CD14-positive monocyte (primary cell): ENCODE data around the gene RTN4RL1. TPM values are rescaled to one million over a fixed set of nuclear protein-coding genes. Genes with fewer than 3 reads are reported as not detected.

Source experiments
- DNase-seq, 3 donors: peaks; one replicate each; pipeline ENCODE4 v3.0.0-alpha.2; 2011 to 2022
- H2AFZ ChIP-seq: 2 replicates; pipeline ENCODE4 v1.6.0; 2012; ENCODE audit warnings: mild to moderate bottlenecking, low read depth, low read length, inconsistent platforms; ENCODE audit not compliant: insufficient read depth, poor library complexity, severe bottlenecking
- H3K27ac ChIP-seq, 2 donors: 1 replicate in 1 of 2; 2 replicates in 1 of 2; pipeline ENCODE4 v1.5.1; 2012 to 2013; ENCODE audit warnings: low read length in 2 of 2, control low read depth in 1 of 2, inconsistent platforms in 1 of 2, low read depth in 1 of 2, mild to moderate bottlenecking in 1 of 2
- H3K27me3 ChIP-seq, 2 donors: one replicate each; pipeline versions ENCODE4 v1.6.0 to v1.6.1; 2011 to 2013; ENCODE audit warnings: low read length in 2 of 2; ENCODE audit not compliant: control insufficient read depth in 2 of 2, insufficient read depth in 2 of 2
- H3K36me3 ChIP-seq, 2 donors: replicated peaks in 1 of 2; 1 replicate in 1 of 2; 2 replicates in 1 of 2; pipeline versions ENCODE4 v1.5.1 to v1.6.1; 2012 to 2013; ENCODE audit warnings: low read length in 2 of 2, control low read depth in 1 of 2, inconsistent platforms in 1 of 2, mild to moderate bottlenecking in 1 of 2; ENCODE audit not compliant: insufficient read depth in 2 of 2, control insufficient read depth in 1 of 2
- H3K4me1 ChIP-seq, 2 donors: 1 replicate in 1 of 2; 2 replicates in 1 of 2; pipeline versions ENCODE4 v1.5.1 to v1.6.1; 2012 to 2013; ENCODE audit warnings: low read length in 2 of 2, control low read depth in 1 of 2, inconsistent platforms in 1 of 2, mild to moderate bottlenecking in 1 of 2, moderate library complexity in 1 of 2; ENCODE audit not compliant: insufficient read depth in 2 of 2, control insufficient read depth in 1 of 2
- H3K4me2 ChIP-seq: replicated peaks from 2 replicates; pipeline ENCODE3; 2012; ENCODE audit warnings: low read length, moderate library complexity, mild to moderate bottlenecking; ENCODE audit not compliant: poor library complexity, severe bottlenecking; ENCODE audit errors: extremely low read depth
- H3K4me3 ChIP-seq, 3 experiments: fragments of 200-600 bp in 1 of 3; sonication (generic) in 1 of 3; replicated peaks in 1 of 3; 1 replicate in 2 of 3; 2 replicates in 1 of 3; pipeline ENCODE4 v1.5.1; 2011 to 2013; ENCODE audit warnings: low read length in 3 of 3, mild to moderate bottlenecking in 3 of 3, control low read depth in 2 of 3, low read depth in 2 of 3, inconsistent platforms in 1 of 3, moderate library complexity in 1 of 3
- H3K79me2 ChIP-seq: 2 replicates; pipeline ENCODE4 v1.6.0; 2012; ENCODE audit warnings: mild to moderate bottlenecking, control low read depth, inconsistent platforms, low read length, moderate library complexity; ENCODE audit not compliant: insufficient read depth
- H3K9ac ChIP-seq: 2 replicates; pipeline ENCODE4 v1.6.0; 2017; ENCODE audit warnings: low read length, mild to moderate bottlenecking; ENCODE audit not compliant: insufficient read depth, poor library complexity, severe bottlenecking
- H3K9me3 ChIP-seq, 2 donors: replicated peaks in 1 of 2; 1 replicate in 1 of 2; 2 replicates in 1 of 2; pipeline versions ENCODE4 v1.5.1 to v1.6.1; 2012 to 2013; ENCODE audit warnings: low read length in 2 of 2, control low read depth in 1 of 2; ENCODE audit not compliant: control insufficient read depth in 1 of 2, insufficient read depth in 1 of 2
- H4K20me1 ChIP-seq: 2 replicates; pipeline ENCODE4 v1.6.0; 2012; ENCODE audit warnings: mild to moderate bottlenecking, low read length, control low read depth, moderate library complexity; ENCODE audit not compliant: insufficient read depth
- H3K27ac Mint-ChIP-seq, 7 donors: one replicate each; pipeline ENCODE4 v1.8.0; 2020; ENCODE audit warnings: mild to moderate bottlenecking in 7 of 7, mixed read lengths in 7 of 7, moderate library complexity in 6 of 7, inconsistent platforms in 2 of 7
- H3K27me3 Mint-ChIP-seq, 3 donors: one replicate each; pipeline ENCODE4 v1.8.0; 2021 to 2022; ENCODE audit warnings: low read depth in 3 of 3, mild to moderate bottlenecking in 3 of 3, mixed read lengths in 3 of 3, moderate library complexity in 3 of 3, inconsistent platforms in 1 of 3
- H3K36me3 Mint-ChIP-seq, 2 donors: one replicate each; pipeline ENCODE4 v1.8.0; 2020; ENCODE audit warnings: mixed read lengths in 2 of 2, inconsistent platforms in 1 of 2, mild to moderate bottlenecking in 1 of 2
- H3K4me1 Mint-ChIP-seq: one replicate; pipeline ENCODE4 v1.8.0; 2020; ENCODE audit warnings: mild to moderate bottlenecking, mixed read lengths
- H3K4me3 Mint-ChIP-seq, 2 donors: one replicate each; pipeline ENCODE4 v1.8.0; 2020; ENCODE audit warnings: mild to moderate bottlenecking in 2 of 2, mixed read lengths in 2 of 2, moderate library complexity in 1 of 2
- H3K9me3 Mint-ChIP-seq, 7 donors: one replicate each; pipeline ENCODE4 v1.8.0; 2020 to 2022; ENCODE audit warnings: mixed read lengths in 7 of 7, mild to moderate bottlenecking in 6 of 7, moderate library complexity in 6 of 7, inconsistent platforms in 2 of 7
- WGBS: methylation state at CpG from one replicate; pipeline ENCODE4 v1.1.5; 2013; ENCODE audit warnings: missing lambda C conversion rate; ENCODE audit not compliant: insufficient coverage; 5-methylcytosine and 5-hydroxymethylcytosine counted together
- intact Hi-C, 2 donors: fragments of 100-400 bp; cut with micrococcal nuclease; formaldehyde crosslinking; loops; one replicate each; pipeline versions ENCODE4 v1.15.0 to v1.15.1; 2023
- polyA plus RNA-seq, 3 donors: library from polyadenylated mRNA; depleted of rRNA in 1 of 3; unstranded in 2 of 3; stranded (reverse) in 1 of 3; fragments of 300-500 nt in 2 of 3; fragments of >200 nt in 1 of 3; fragmentation: Illumina TruSeq in 2 of 3; gene quantifications; 1 replicate in 2 of 3; 2 replicates in 1 of 3; pipeline ENCODE4 v1.2.3, GENCODE V29; 2012 to 2021
- TF ChIP-seq, protein P1 (sequence below): fragments of 200-600 bp; IDR thresholded peaks from one replicate; pipeline ENCODE4 v1.8.0; 2022; ENCODE audit warnings: antibody characterized with exemption, mild to moderate bottlenecking

RTN4RL1 gene
- polyA plus RNA-seq, 3 donors, result 0.07 to 0.29 (median 0.11) TPM

DNA sequence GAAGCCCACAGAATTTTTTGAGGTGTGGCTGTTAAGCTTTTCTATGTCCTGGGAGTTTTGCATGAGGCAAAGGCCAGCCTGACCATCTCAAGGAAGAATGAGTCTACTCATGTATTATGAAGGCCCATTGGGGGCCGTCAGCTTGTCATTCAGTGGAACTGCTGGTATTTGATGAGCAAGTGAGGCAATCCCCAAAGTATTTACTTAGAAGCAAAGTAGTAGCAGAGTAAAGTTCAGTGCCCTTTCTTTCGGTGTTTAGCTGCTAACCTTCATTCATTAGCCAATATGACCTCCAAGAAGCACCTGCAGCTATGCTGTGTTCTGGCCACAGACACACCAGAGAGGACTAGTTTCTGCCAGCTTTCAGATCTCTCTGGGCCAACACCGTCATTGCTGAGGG is 115.1 kb downstream of the RTN4RL1 start:
- peaks cover 9% of the 10 kb centered on the region for H3K4me1 Mint-ChIP-seq
- Histone ChIP-seq H2AFZ (no peak overlapping the region), H3K9me3 (peaks cover 0 to 11% of the 10 kb centered on the region in 2 donors), H3K4me3 (no peak overlapping the region), H3K9ac (no peak overlapping the region), H3K36me3 (no peaks in the 10 kb centered on the region), H3K27me3 (peaks cover 45 to 59% of the 10 kb centered on the region in 2 donors), H3K79me2 (no peaks in the 10 kb centered on the region), H3K27ac (no peak overlapping the region), H3K4me2 (no peak overlapping the region), H3K4me1 (peaks cover 4 to 9% of the 10 kb centered on the region in 2 donors), H4K20me1 (no peaks in the 10 kb centered on the region)
- intact Hi-C loops, result loop anchor here (10.0 kb wide), 2 partner anchors 335 to 835 kb away; partner anchors contain the start of gene CCDC92B (in 1 of the 2)
- H3K27ac Mint-ChIP-seq, result no peak overlapping the region
- H3K36me3 Mint-ChIP-seq, result peaks cover 0 to 3% of the 10 kb centered on the region in 2 donors
- WGBS, result 100% methylated on average over 1 of the region's 3 CpGs
- TF ChIP-seq, protein P1, sequence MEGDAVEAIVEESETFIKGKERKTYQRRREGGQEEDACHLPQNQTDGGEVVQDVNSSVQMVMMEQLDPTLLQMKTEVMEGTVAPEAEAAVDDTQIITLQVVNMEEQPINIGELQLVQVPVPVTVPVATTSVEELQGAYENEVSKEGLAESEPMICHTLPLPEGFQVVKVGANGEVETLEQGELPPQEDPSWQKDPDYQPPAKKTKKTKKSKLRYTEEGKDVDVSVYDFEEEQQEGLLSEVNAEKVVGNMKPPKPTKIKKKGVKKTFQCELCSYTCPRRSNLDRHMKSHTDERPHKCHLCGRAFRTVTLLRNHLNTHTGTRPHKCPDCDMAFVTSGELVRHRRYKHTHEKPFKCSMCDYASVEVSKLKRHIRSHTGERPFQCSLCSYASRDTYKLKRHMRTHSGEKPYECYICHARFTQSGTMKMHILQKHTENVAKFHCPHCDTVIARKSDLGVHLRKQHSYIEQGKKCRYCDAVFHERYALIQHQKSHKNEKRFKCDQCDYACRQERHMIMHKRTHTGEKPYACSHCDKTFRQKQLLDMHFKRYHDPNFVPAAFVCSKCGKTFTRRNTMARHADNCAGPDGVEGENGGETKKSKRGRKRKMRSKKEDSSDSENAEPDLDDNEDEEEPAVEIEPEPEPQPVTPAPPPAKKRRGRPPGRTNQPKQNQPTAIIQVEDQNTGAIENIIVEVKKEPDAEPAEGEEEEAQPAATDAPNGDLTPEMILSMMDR, result no peak
- H3K27me3 Mint-ChIP-seq, result peaks cover 68 to 89% (median 78%) of the 10 kb centered on the region in 3 donors
- peak overlapping the region in 1 of 2 donors; percentile 50 for H3K4me3 Mint-ChIP-seq
- H3K9me3 Mint-ChIP-seq, result peaks cover 0 to 10% (median 3%) of the 10 kb centered on the region in 7 donors
- DNase-seq, result no peak

DNA sequence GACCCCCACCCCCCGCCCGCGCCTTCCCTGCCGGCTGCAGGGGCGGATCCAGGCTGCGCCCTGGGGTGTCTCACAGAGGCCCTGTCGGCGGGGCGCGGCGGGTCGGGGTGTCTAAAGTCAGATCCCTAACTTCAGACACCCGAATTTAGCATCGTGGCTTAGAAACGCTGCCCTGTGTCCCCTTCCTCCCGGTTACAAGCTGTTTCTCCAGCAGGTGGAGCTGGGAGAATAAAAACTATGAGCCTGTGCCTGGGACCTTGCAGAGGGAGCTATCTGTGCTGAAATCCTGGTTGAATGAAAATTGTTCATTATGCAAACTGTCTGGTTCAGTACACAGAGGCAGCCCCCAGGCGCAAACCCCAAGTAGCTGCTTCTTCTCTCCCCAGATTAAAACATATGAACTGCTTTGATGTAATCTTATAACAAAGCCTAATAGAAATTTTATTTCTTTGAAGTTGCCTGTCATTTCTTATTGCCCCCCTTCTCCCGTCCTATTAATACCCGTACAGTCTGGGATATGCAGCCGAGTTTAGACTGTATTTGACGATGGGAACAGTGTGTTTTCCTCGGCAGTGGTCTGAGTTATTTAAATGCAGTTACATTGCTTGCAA is 116.3 kb downstream of the RTN4RL1 start:
- Histone ChIP-seq H3K9me3 (peaks cover 0 to 11% of the 10 kb centered on the region in 2 donors), H3K36me3 (no peaks in the 10 kb centered on the region), H4K20me1 (no peaks in the 10 kb centered on the region), H3K79me2 (no peaks in the 10 kb centered on the region), H2AFZ (no peak overlapping the region), H3K4me2 (no peak overlapping the region), H3K4me3 (no peak overlapping the region), H3K9ac (no peak overlapping the region), H3K27me3 (peaks cover 54 to 66% of the 10 kb centered on the region in 2 donors), H3K4me1 (peaks cover 4 to 9% of the 10 kb centered on the region in 2 donors), H3K27ac (no peak overlapping the region)
- peak overlapping the region in 1 of 2 donors; percentile 75 for H3K4me3 Mint-ChIP-seq
- 1% methylated on average over 14 of the region's 22 CpGs for WGBS
- peaks cover 0 to 3% of the 10 kb centered on the region in 2 donors for H3K36me3 Mint-ChIP-seq
- H3K9me3 Mint-ChIP-seq, result peaks cover 0 to 10% (median 3%) of the 10 kb centered on the region in 7 donors
- intact Hi-C loops, result loop anchor here in 1 of 2 donors (10.0 kb wide), 1 partner anchor 336 kb away; no protein-coding TSS in a partner anchor
- TF ChIP-seq, protein P1, result no peak
- H3K27me3 Mint-ChIP-seq, result peaks cover 65 to 90% (median 79%) of the 10 kb centered on the region in 3 donors
- H3K27ac Mint-ChIP-seq, result no peak overlapping the region
- no peak for DNase-seq
- peaks cover 9% of the 10 kb centered on the region for H3K4me1 Mint-ChIP-seq
